IPS DF 4.7 (cell line): ENCODE results near the gene EP400.

Source experiments
- DNase-seq: peaks from one replicate; pipeline ENCODE4 v3.0.0-alpha.2; 2013; ENCODE audit warnings: low spot score; ENCODE audit errors: extremely low read depth

EP400 gene

GRCh38 chr12:132020292-132020691 lies 70.5 kb downstream of the EP400 start:
- no peak for DNase-seq

DNA sequence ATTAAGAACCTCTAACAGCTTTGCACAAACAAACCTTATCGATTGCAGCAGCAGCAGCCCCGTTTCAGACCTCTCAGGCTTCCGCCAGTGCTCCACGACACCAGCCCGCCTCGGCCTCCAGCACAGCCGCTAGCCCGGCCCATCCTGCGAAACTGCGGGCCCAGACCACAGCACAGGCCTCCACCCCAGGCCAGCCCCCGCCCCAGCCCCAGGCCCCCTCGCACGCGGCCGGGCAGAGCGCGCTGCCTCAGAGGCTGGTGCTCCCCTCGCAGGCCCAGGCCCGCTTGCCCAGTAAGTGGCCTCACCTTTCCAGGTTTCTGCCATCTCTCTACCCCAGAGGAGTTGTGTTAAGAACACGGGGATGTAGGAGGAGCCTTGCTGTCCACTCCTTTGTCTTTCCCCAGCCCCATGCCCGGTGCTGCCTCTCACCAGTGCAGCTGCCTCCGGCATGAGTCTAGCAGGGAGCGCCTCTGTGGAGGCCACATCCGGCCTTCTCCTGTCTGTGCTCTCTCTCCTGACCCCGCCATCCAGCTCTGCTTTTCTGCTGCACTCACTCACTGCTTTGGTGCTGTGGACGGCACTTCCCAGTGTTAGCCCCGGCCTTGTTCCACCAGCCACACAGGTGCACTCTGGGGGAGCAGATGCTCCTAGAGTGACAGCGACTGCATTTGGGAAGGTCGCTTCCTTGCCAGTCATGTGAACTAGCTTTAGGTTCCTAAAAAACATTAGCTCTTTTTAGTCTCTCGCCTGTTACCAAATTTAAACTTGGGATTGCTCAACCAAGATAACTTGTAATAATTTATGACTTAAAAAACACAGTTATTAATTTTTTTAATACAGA lies 71.5 kb downstream of the EP400 start:
- no peak for DNase-seq

DNA sequence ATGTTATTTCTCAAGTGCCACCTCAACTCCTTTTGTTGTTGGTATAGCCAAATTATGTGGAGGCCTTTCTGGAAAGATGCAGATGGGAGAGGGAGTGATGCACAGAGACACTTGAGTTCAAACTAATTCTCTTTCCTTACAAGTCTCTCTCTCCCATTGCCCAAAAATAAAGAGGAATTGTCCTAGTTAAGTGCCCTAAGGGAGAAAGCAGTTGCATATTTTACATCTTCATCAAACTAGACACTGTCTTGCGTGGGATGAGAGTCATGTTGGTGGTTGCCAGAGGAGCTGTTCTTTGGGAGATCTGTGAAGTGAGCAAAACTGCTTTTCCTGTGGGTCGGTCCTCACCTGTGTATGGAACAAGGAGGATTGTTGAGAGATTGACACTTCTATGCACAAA lies 72.2 kb downstream of the EP400 start:
- no peak for DNase-seq

GRCh38 chr12:132023658-132024057 lies 73.9 kb downstream of the EP400 start:
- no peak for DNase-seq

- DNase-seq: no peak
These were observed 75.0 kb downstream of the EP400 start for GRCh38 chr12:132024758-132025157.

DNA sequence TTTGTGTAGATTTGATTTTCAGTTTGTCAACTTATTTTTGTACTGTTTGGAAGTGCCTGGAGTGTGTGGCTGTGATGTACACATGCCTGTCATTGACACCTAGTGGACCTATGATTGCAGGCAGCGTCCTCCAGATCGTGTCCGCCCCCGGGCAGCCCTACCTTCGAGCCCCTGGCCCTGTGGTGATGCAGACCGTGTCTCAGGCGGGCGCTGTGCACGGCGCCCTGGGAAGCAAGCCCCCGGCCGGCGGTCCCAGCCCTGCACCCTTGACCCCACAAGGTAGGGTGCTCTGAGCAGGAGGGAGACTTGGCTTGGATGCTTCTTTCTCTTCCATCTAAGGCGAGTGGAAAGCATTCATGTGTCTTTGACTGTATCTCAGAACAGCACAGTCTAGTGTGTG lies 75.8 kb downstream of the EP400 start:
- DNase-seq: no peak

GRCh38 chr12:132026061-132026795 lies 76.5 kb downstream of the EP400 start:
- no peak for DNase-seq

DNA sequence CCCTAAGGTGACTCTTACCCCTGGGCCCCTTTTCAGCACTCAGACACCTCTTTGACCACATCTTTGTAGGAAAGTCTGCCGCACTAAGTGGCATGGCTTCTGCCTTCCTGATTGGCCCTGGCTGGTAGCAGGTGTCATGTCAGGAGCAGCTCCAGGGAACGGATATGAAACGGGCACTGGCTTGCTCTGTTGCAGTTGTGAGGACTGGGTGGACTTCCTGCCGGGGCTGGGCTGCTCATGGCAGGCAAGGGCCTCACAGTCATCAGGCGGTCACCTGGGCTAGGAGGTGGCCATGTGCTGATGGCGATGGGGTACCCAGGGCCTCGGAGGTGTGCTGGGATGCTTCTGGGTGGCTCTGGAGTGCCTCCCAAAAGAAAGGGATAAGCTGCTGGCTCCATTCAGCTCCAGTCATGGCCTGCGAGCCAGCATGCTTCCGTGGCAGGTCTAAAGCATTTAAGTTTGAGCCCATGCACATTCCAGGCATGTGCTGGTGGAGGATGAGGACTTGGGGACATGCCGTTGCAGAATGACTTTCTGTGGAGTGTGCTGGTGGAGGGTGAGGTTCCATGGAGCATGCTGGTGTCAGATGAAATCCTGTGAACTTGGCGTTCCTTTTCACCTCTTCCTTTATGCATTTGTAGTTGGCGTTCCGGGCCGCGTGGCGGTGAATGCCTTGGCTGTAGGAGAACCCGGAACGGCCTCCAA lies 77.2 kb downstream of the EP400 start:
- DNase-seq: no peak

- DNase-seq: no peak
These were observed 77.9 kb downstream of the EP400 start for GRCh38 chr12:132027636-132028035.

DNA sequence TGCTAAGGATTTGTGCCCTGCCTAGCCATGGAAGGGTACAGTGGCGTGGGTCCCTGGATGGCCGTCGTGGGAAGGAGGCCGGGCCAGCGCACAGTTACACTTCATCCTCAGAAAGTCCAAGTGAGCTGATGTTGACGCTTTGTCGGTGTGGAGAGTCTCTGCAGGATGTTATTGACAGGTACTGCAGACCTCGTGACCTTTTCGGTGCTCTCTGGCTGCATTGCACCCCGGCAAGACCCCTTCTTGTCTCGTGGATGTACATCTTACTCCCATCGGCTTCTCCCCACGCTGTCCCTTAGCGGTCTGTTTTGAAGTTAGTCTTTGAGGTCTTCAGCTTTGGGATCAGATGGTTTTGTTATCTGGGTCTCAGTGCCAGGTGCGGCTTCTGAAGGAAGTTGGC lies 78.4 kb downstream of the EP400 start:
- no peak for DNase-seq

GRCh38 chr12:132029503-132030300 lies 80.0 kb downstream of the EP400 start:
- DNase-seq: no peak

- no peak for DNase-seq
These were observed 80.8 kb downstream of the EP400 start for GRCh38 chr12:132030367-132031038.

GRCh38 chr12:132033627-132034026 lies 83.9 kb downstream of the EP400 start:
- DNase-seq: no peak

- DNase-seq: no peak
These were observed 86.4 kb downstream of the EP400 start for GRCh38 chr12:132036063-132036683.

DNA sequence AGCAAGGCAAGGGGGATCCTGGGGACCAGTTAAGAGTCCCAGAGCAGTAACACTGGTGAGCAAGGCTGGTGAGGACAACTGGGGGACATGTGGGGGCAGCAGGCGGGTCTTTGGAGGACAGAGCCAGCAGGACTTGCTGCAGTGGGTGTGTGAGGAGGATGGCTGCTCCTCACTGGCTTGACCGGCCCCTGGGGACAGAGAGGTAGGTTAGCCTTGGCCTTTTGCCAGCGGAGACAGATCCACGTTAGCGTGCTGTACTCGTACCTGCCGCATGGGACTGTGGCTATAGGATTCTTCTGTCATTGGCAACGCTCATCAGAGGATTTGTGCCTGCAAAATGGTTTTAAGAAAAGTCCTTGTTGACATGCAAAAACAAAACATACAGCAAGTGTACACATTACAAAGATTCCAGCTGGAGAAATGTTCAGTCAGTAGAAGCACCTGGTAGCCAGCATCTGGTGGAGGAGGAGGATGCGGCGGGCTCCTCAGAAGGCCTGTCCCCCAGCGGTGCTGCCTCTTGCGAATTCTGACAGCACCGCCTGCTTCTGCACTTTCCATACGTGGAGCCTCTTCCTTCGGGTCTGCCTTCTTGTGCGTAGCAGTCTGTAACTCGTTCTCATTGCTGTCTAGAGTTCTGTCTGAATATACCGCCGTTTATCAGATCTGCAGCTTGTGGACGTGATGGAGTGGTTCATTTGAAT lies 91.3 kb downstream of the EP400 start:
- no peak for DNase-seq

DNA sequence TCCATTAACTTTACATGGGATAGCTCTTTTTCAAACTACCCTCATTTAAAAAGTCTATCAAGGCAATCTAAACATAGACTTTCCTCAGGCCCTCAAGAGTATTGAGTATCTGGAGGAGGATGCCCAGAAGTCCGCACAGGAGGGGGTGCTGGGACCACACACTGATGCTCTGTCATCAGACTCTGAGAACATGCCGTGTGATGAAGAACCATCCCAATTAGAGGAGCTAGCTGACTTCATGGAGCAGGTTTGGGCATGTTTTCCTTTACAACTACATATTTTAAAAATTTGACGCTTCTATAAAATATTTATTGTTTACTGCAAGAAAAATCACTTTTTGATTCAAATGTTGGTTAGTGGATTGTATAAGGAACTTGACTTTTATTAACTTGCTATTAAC lies 93.5 kb downstream of the EP400 start:
- no peak for DNase-seq

DNA sequence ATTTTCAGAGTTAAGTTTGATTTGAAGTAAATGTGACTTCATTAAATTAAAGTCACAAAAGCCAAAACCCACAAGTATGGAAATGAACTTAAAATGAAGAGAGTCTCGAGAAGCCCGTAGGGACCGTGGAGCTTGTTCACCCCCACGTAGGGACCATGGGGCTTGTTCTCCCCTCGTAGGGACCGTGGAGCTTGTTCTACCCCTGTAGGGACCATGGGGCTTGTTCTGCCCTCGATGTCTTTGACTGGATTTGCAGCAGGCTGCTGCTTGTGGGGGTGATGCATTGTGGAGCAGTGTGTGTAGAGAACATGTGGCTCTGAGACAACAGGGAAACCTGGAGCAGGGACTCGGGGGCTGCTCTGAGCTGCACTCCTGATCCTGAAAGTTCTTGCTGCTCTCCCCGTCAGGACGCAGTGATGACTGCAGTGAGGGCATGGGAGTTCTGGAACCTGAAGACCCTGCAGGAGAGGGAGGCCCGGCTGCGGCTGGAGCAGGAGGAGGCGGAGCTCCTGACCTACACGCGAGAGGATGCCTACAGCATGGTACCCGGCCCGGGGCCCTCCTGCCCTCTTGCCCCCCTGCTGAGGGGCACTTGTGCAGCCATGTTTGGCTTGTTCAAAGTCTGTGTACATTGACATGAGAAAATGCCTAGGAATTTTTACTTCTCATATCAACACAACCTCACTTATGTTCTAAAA lies 94.2 kb downstream of the EP400 start:
- DNase-seq: no peak

GRCh38 chr12:132044661-132045412 lies 95.1 kb downstream of the EP400 start:
- DNase-seq: no peak
